A673 (cell line): ENCODE measurements around the gene MSH6. TPM values are rescaled to one million over a fixed set of nuclear protein-coding genes. Genes with fewer than 3 reads are reported as not detected.
"Not testable (repeated sequence)": the region's sequence is repeated elsewhere in the genome, so short reads cannot be mapped to it uniquely, and the experiment has no call there.

Source experiments
- BruUV-seq: library from RNA; stranded (reverse); fragments of 400-500 nt; replicated peaks from 2 replicates; lab custom pipeline; 2021; lab: Mats Ljungman, UMichigan
- CTCF ChIA-PET: fragments of 300-600 bp; sonication (Branson Sonifier 250); formaldehyde crosslinking; loops from one replicate; lab custom pipeline; 2022; ENCODE audit warnings: antibody characterized with exemption; lab: Charles Lee
- POLR2A ChIA-PET: fragments of 300-600 bp; sonication (Branson Sonifier 250); formaldehyde crosslinking; loops from one replicate; lab custom pipeline; 2022; ENCODE audit warnings: antibody characterized with exemption; ENCODE audit not compliant: low non-redundant PET; lab: Charles Lee
- DNase-seq: peaks from one replicate; pipeline ENCODE4 v3.0.0-alpha.2; 2015; ENCODE audit warnings: low spot score
- H3K27ac ChIP-seq: fragments of 200-600 bp; sonication (generic); 2 replicates; pipeline ENCODE4 v1.5.1; 2016; ENCODE audit warnings: mixed run types, low read depth, mild to moderate bottlenecking, mixed read lengths, antibody characterized with exemption, low read length; ENCODE audit not compliant: poor library complexity, severe bottlenecking
- H3K27me3 ChIP-seq: fragments of 200-600 bp; sonication (generic); replicated peaks from 2 replicates; pipeline ENCODE4 v1.6.1; 2017; ENCODE audit warnings: mixed run types, low read depth, mild to moderate bottlenecking, mixed read lengths, antibody characterized with exemption, low read length; ENCODE audit not compliant: insufficient read depth, poor library complexity
- H3K36me3 ChIP-seq: fragments of 200-600 bp; sonication (generic); 2 replicates; pipeline ENCODE4 v1.6.1; 2016; ENCODE audit warnings: mixed run types, mild to moderate bottlenecking, mixed read lengths, antibody characterized with exemption, low read length; ENCODE audit not compliant: insufficient read depth, poor library complexity, severe bottlenecking
- H3K4me1 ChIP-seq: fragments of 200-600 bp; sonication (generic); 2 replicates; pipeline ENCODE4 v1.6.1; 2017; ENCODE audit warnings: mixed run types, mild to moderate bottlenecking, mixed read lengths, antibody characterized with exemption, low read length; ENCODE audit not compliant: insufficient read depth, poor library complexity, severe bottlenecking
- H3K4me3 ChIP-seq: fragments of 200-600 bp; sonication (generic); 2 replicates; pipeline ENCODE4 v1.5.1; 2016; ENCODE audit warnings: low read depth, mixed run types, mild to moderate bottlenecking, mixed read lengths, low read length; ENCODE audit not compliant: poor library complexity, severe bottlenecking
- H3K9me3 ChIP-seq: fragments of 200-600 bp; sonication (generic); 2 replicates; pipeline ENCODE4 v1.6.1; 2016; ENCODE audit warnings: mixed run types, low read depth, mild to moderate bottlenecking, mixed read lengths, antibody characterized with exemption, low read length; ENCODE audit not compliant: poor library complexity, severe bottlenecking
- EZH2 ChIP-seq: fragments of 200-600 bp; sonication (generic); IDR thresholded peaks from 2 replicates; pipeline ENCODE4 v1.6.1; 2017; ENCODE audit warnings: borderline replicate concordance, low read depth, mild to moderate bottlenecking, mixed read lengths, antibody characterized with exemption, low read length; ENCODE audit not compliant: poor library complexity, severe bottlenecking
- intact Hi-C: fragments of 100-400 bp; cut with micrococcal nuclease; formaldehyde crosslinking; loops from one replicate; pipeline ENCODE4 v1.10.0; 2022; ENCODE audit not compliant: unreplicated experiment
- total RNA-seq: library from RNA; stranded (reverse); gene quantifications from 2 replicates; pipeline ENCODE4 v1.2.3, GENCODE V29; 2021
- TF ChIP-seq, protein P1 (sequence below): fragments of 300-800, 200-600 bp; sonication (generic); conservative IDR thresholded peaks from 2 replicates; pipeline ENCODE4 v1.5.1; 2017; ENCODE audit warnings: low read depth, mild to moderate bottlenecking, antibody characterized with exemption, low read length, moderate library complexity, mixed read lengths

The MSH6 gene
- total RNA-seq, 1 experiment from 2014 or later = 182 TPM

GRCh38 chr2:47850198-47850597 is 67.3 kb downstream of the MSH6 start:
- ChIA-PET CTCF (no interaction called here), POLR2A (no interaction called here)
- Histone ChIP-seq H3K36me3 (no peaks in the 10 kb centered on the region), H3K4me3 (no peak overlapping the region), H3K9me3 (no peaks in the 10 kb centered on the region), H3K27ac (no peak overlapping the region), H3K4me1 (peaks cover 32% of the 10 kb centered on the region), H3K27me3 (no peaks in the 10 kb centered on the region)
- no TSS peak for BruUV-seq
- intact Hi-C loops = no loop called here
- DNase-seq = no peak
- no peak for TF ChIP-seq EZH2
- TF ChIP-seq, protein P1, sequence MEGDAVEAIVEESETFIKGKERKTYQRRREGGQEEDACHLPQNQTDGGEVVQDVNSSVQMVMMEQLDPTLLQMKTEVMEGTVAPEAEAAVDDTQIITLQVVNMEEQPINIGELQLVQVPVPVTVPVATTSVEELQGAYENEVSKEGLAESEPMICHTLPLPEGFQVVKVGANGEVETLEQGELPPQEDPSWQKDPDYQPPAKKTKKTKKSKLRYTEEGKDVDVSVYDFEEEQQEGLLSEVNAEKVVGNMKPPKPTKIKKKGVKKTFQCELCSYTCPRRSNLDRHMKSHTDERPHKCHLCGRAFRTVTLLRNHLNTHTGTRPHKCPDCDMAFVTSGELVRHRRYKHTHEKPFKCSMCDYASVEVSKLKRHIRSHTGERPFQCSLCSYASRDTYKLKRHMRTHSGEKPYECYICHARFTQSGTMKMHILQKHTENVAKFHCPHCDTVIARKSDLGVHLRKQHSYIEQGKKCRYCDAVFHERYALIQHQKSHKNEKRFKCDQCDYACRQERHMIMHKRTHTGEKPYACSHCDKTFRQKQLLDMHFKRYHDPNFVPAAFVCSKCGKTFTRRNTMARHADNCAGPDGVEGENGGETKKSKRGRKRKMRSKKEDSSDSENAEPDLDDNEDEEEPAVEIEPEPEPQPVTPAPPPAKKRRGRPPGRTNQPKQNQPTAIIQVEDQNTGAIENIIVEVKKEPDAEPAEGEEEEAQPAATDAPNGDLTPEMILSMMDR = no peak

DNA sequence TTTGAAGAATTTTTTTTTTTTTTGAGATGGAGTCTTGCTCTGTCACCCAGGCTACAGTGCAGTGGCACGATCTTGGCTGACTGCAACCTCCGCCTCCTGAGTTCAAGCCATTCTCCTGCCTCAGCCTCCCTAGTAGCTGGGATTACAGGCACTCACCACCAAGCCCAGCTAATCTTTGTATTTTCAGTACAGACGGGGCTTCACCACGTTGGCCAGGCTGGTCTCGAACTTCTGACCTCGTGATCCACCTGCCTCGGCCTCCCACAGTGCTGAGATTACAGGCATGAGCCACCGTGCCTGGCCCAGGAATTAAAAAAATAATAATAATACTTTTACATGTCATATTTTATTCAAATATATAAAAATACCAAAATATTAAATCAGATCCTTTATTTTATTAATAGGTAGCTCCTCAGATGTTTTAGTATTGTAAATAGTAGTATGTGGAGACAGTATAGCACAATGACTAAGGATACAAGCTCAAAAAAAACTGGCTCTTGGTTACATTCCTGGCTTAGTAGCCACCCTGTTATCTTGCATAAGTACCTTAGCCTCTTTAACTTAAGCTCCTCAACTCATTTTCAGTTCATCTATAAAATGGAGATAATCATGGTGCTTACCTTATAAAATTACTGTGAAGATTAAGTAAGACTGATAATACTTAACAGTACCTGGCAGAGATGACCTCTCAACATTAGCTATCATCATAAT is 70.3 kb downstream of the MSH6 start:
- peaks cover 20% of the 10 kb centered on the region for H3K4me1 ChIP-seq
- H3K27me3 ChIP-seq, intact Hi-C loops, H3K27ac ChIP-seq, H3K36me3 ChIP-seq, DNase-seq, CTCF ChIA-PET, H3K4me3 ChIP-seq, POLR2A ChIA-PET, BruUV-seq, H3K9me3 ChIP-seq: not testable (repeated sequence)

Other genes with a start within 250 kb of the MSH6 start
- not detected in 2 replicates for gene KCNK12, start 212.2 kb upstream of the MSH6 start, total RNA-seq
- 73.9 and 84.0 TPM in 2 replicates for gene FBXO11, start 123.4 kb downstream of the MSH6 start, total RNA-seq